Measurements from ENCODE around the gene ALG14.

DNA sequence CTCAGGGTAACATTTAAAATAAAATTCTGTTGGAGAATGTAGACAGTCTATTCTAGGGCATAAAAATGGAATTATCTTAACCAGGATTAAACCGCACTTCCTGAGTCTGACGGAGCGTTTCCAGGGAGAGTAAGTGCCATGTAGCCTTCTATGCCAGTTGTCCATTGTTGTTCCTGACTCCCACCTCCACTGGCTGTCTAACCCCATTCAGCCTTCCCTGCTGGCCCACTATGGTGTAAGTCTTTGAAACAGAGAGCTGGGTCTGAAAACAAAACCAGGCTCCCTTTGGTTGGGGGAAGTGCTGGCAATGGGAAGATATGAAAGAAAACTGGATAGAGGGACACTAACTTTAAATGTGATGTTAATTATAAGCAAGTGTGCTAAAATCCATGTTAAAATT is 74.6 kb downstream of the ALG14 start:
- TF ChIP-seq, protein P1, sequence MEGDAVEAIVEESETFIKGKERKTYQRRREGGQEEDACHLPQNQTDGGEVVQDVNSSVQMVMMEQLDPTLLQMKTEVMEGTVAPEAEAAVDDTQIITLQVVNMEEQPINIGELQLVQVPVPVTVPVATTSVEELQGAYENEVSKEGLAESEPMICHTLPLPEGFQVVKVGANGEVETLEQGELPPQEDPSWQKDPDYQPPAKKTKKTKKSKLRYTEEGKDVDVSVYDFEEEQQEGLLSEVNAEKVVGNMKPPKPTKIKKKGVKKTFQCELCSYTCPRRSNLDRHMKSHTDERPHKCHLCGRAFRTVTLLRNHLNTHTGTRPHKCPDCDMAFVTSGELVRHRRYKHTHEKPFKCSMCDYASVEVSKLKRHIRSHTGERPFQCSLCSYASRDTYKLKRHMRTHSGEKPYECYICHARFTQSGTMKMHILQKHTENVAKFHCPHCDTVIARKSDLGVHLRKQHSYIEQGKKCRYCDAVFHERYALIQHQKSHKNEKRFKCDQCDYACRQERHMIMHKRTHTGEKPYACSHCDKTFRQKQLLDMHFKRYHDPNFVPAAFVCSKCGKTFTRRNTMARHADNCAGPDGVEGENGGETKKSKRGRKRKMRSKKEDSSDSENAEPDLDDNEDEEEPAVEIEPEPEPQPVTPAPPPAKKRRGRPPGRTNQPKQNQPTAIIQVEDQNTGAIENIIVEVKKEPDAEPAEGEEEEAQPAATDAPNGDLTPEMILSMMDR (IDR thresholded peaks at IDR 0.05): no peak
- TF ChIP-seq EZH2 (IDR thresholded peaks at IDR 0.05): no peak

Measured in neural progenitor cell (in vitro differentiated cells).